Esophagus squamous epithelium (tissue), 4 donors: ENCODE measurements around the gene GPNMB.

Experiments used
- CTCF ChIP-seq, 6 experiments: fragments of 450-650 bp in 4 of 6; fragments of 200-600 bp in 2 of 6; sonication (generic) in 2 of 6; IDR thresholded peaks; one replicate each; pipeline ENCODE4 v1.5.1; 2016 to 2019; ENCODE audit warnings: antibody characterized with exemption in 6 of 6, mild to moderate bottlenecking in 4 of 6, moderate library complexity in 4 of 6
- POLR2A ChIP-seq, 4 donors: fragments of 450-650 bp; IDR thresholded peaks; one replicate each; pipeline ENCODE4 v1.6.1; 2017; ENCODE audit warnings: antibody characterized with exemption in 4 of 4, mild to moderate bottlenecking in 4 of 4, moderate library complexity in 3 of 4

- TF ChIP-seq CTCF (IDR thresholded peaks at IDR 0.05) = no peak
- no peak for TF ChIP-seq POLR2A (IDR thresholded peaks at IDR 0.05)
These were observed 48.2 kb downstream of the GPNMB start for GRCh38 chr7:23294549-23295400.
